ENCODE data around the gene SKOR1. TPM values are rescaled to one million over a fixed set of nuclear protein-coding genes. Genes with fewer than 3 reads are reported as not detected.

Gene SKOR1
- total and polyA plus RNA-seq, 3 experiments from 2014 or later, result 0.06 to 0.16 (median 0.15) TPM

- no peak for DNase-seq
- Mint-ChIP-seq H3K4me3 (peak overlapping the region; percentile 77 to 86 (median 83)), H3K36me3 (no peaks in the 10 kb centered on the region), H3K4me1 (peaks cover 32 to 64% (median 41%) of the 10 kb centered on the region in 3 donors), H3K27me3 (peaks cover 62 to 73% of the 10 kb centered on the region in 2 donors), H3K27ac (peak overlapping the region in 3 of 8 donors; percentile 35 to 84 (median 61)), H3K9me3 (peaks cover 0 to 2% (median 0%) of the 10 kb centered on the region in 5 donors)
- no peak overlapping the region for H3K4me3 ChIP-seq (ENCODE audit: low read length)
- ChIA-PET CTCF (interaction anchor here (0.6 to 1.9 kb wide), 2 partner anchors 13 to 44 kb away, joined by 3 to 6 read pairs; no protein-coding TSS in a partner anchor), POLR2A (interaction anchor here (0.6 kb wide), 1 partner anchor 13 kb away, joined by 3 read pairs; no protein-coding TSS in a partner anchor)
- no peak overlapping the region for H3K27ac ChIP-seq (ENCODE audit: low read depth, low read length)
- no peaks in the 10 kb centered on the region for H3K9me3 ChIP-seq (ENCODE audit: low read length)
- no peaks in the 10 kb centered on the region for H3K36me3 ChIP-seq (ENCODE audit: insufficient read depth, low read length)
- peaks cover 18% of the 10 kb centered on the region for H3K4me1 ChIP-seq (ENCODE audit: insufficient read depth, low read length)
- H3K27me3 ChIP-seq (ENCODE audit: insufficient read depth, low read length, poor library complexity, severe bottlenecking), result peaks cover 50% of the 10 kb centered on the region
Observed at GRCh38 chr15:67823314-67824196, 1.8 kb upstream of the SKOR1 start.

- Histone ChIP-seq H3K4me3 (ENCODE audit: low read length) (no peak overlapping the region), H3K4me1 (ENCODE audit: insufficient read depth, low read length) (peaks cover 21% of the 10 kb centered on the region), H3K27me3 (ENCODE audit: insufficient read depth, low read length, poor library complexity, severe bottlenecking) (peaks cover 51% of the 10 kb centered on the region), H3K27ac (ENCODE audit: low read depth, low read length) (no peak overlapping the region), H3K36me3 (ENCODE audit: insufficient read depth, low read length) (no peaks in the 10 kb centered on the region), H3K9me3 (ENCODE audit: low read length) (no peaks in the 10 kb centered on the region)
- Mint-ChIP-seq H3K4me3 (peak overlapping the region; percentile 77 to 86 (median 83)), H3K27me3 (peaks cover 66 to 77% of the 10 kb centered on the region in 2 donors), H3K4me1 (peaks cover 38 to 72% (median 49%) of the 10 kb centered on the region in 3 donors), H3K27ac (peak overlapping the region in 3 of 8 donors; percentile 7 to 84 (median 8)), H3K9me3 (peaks cover 0 to 2% (median 0%) of the 10 kb centered on the region in 5 donors), H3K36me3 (no peaks in the 10 kb centered on the region)
- CTCF ChIA-PET, result interaction anchor here (0.6 to 1.9 kb wide), 3 partner anchors 12 to 45 kb away, joined by 3 to 6 read pairs (median 3); no protein-coding TSS in a partner anchor
- POLR2A ChIA-PET, result interaction anchor here (0.6 kb wide), 1 partner anchor 12 kb away, joined by 3 read pairs; no protein-coding TSS in a partner anchor
- DNase-seq, result no peak
Observed at GRCh38 chr15:67824197-67824968, 926 bp upstream of the SKOR1 start.

GRCh38 chr15:67825881-67826716 lies 790 bp downstream of the SKOR1 start:
- peaks cover 40 to 75% (median 60%) of the 10 kb centered on the region in 3 donors for H3K4me1 Mint-ChIP-seq
- no peak for DNase-seq
- peaks cover 51% of the 10 kb centered on the region for H3K27me3 ChIP-seq (ENCODE audit: insufficient read depth, low read length, poor library complexity, severe bottlenecking)
- no peak overlapping the region for H3K27ac ChIP-seq (ENCODE audit: low read depth, low read length)
- no peaks in the 10 kb centered on the region for H3K36me3 ChIP-seq (ENCODE audit: insufficient read depth, low read length)
- H3K27me3 Mint-ChIP-seq, result peaks cover 61 to 74% of the 10 kb centered on the region in 2 donors
- H3K27ac Mint-ChIP-seq, result peak overlapping the region in 2 of 8 donors; percentile 64 to 75
- H3K9me3 Mint-ChIP-seq, result peaks cover 0 to 2% (median 0%) of the 10 kb centered on the region in 5 donors
- ChIA-PET POLR2A (interaction anchor here (1.3 kb wide), 1 partner anchor 41 kb away, joined by 5 read pairs; no protein-coding TSS in a partner anchor), CTCF (interaction anchor here (0.6 kb wide), 1 partner anchor 43 kb away, joined by 3 read pairs; no protein-coding TSS in a partner anchor)
- H3K4me1 ChIP-seq (ENCODE audit: insufficient read depth, low read length), result peaks cover 27% of the 10 kb centered on the region
- no peaks in the 10 kb centered on the region for H3K9me3 ChIP-seq (ENCODE audit: low read length)
- no peaks in the 10 kb centered on the region for H3K36me3 Mint-ChIP-seq
- peak overlapping the region in 6 of 7 donors; percentile 51 to 72 (median 56) for H3K4me3 Mint-ChIP-seq
- H3K4me3 ChIP-seq (ENCODE audit: low read length), result no peak overlapping the region

- no peaks in the 10 kb centered on the region for H3K36me3 ChIP-seq (ENCODE audit: insufficient read depth, low read length)
- CTCF ChIA-PET, result interaction anchor here (1.4 kb wide), 1 partner anchor 9 kb away, joined by 6 read pairs; no protein-coding TSS in a partner anchor
- H3K9me3 ChIP-seq (ENCODE audit: low read length), result no peaks in the 10 kb centered on the region
- peaks cover 27% of the 10 kb centered on the region for H3K4me1 ChIP-seq (ENCODE audit: insufficient read depth, low read length)
- POLR2A ChIA-PET, result interaction anchor here (1.3 kb wide), 1 partner anchor 42 kb away, joined by 5 read pairs; no protein-coding TSS in a partner anchor
- H3K27me3 Mint-ChIP-seq, result peaks cover 59 to 74% of the 10 kb centered on the region in 2 donors
- no peak for DNase-seq
- H3K4me3 Mint-ChIP-seq, result no peak overlapping the region
- H3K9me3 Mint-ChIP-seq, result peaks cover 0 to 2% (median 0%) of the 10 kb centered on the region in 5 donors
- H3K27me3 ChIP-seq (ENCODE audit: insufficient read depth, low read length, poor library complexity, severe bottlenecking), result peaks cover 52% of the 10 kb centered on the region
- H3K27ac Mint-ChIP-seq, result no peak overlapping the region
- no peak overlapping the region for H3K4me3 ChIP-seq (ENCODE audit: low read length)
- no peaks in the 10 kb centered on the region for H3K36me3 Mint-ChIP-seq
- peaks cover 34 to 70% (median 52%) of the 10 kb centered on the region in 3 donors for H3K4me1 Mint-ChIP-seq
- no peak overlapping the region for H3K27ac ChIP-seq (ENCODE audit: low read depth, low read length)
Observed at GRCh38 chr15:67826717-67827561, 1.6 kb downstream of the SKOR1 start.

- ChIA-PET CTCF (interaction anchor here (1.4 kb wide), 1 partner anchor 9 kb away, joined by 6 read pairs; no protein-coding TSS in a partner anchor), POLR2A (no interaction called here)
- H3K27ac Mint-ChIP-seq, result no peak overlapping the region
- Histone ChIP-seq H3K9me3 (ENCODE audit: low read length) (no peaks in the 10 kb centered on the region), H3K27me3 (ENCODE audit: insufficient read depth, low read length, poor library complexity, severe bottlenecking) (peaks cover 50% of the 10 kb centered on the region), H3K4me3 (ENCODE audit: low read length) (no peak overlapping the region), H3K27ac (ENCODE audit: low read depth, low read length) (no peak overlapping the region), H3K36me3 (ENCODE audit: insufficient read depth, low read length) (no peaks in the 10 kb centered on the region), H3K4me1 (ENCODE audit: insufficient read depth, low read length) (peaks cover 29% of the 10 kb centered on the region)
- peaks cover 29 to 67% (median 45%) of the 10 kb centered on the region in 3 donors for H3K4me1 Mint-ChIP-seq
- DNase-seq, result no peak
- no peak overlapping the region for H3K4me3 Mint-ChIP-seq
- H3K9me3 Mint-ChIP-seq, result peaks cover 0 to 2% (median 0%) of the 10 kb centered on the region in 5 donors
- H3K36me3 Mint-ChIP-seq, result no peaks in the 10 kb centered on the region
- peaks cover 57 to 74% of the 10 kb centered on the region in 2 donors for H3K27me3 Mint-ChIP-seq
Observed at GRCh38 chr15:67827562-67828277, 2.4 kb downstream of the SKOR1 start.

- POLR2A ChIA-PET, result no interaction called here
- peaks cover 62 to 78% of the 10 kb centered on the region in 2 donors for H3K27me3 Mint-ChIP-seq
- Histone ChIP-seq H3K27ac (ENCODE audit: low read depth, low read length) (no peak overlapping the region), H3K4me1 (ENCODE audit: insufficient read depth, low read length) (peaks cover 36% of the 10 kb centered on the region), H3K27me3 (ENCODE audit: insufficient read depth, low read length, poor library complexity, severe bottlenecking) (peaks cover 55% of the 10 kb centered on the region), H3K9me3 (ENCODE audit: low read length) (no peaks in the 10 kb centered on the region), H3K36me3 (ENCODE audit: insufficient read depth, low read length) (no peaks in the 10 kb centered on the region), H3K4me3 (ENCODE audit: low read length) (no peak overlapping the region)
- H3K36me3 Mint-ChIP-seq, result no peaks in the 10 kb centered on the region
- peak overlapping the region; percentile 25 to 65 (median 57) for H3K4me3 Mint-ChIP-seq
- H3K27ac Mint-ChIP-seq, result peak overlapping the region in 1 of 8 donors; percentile 67
- no peak for DNase-seq
- peaks cover 35 to 71% (median 50%) of the 10 kb centered on the region in 3 donors for H3K4me1 Mint-ChIP-seq
- H3K9me3 Mint-ChIP-seq, result peaks cover 0 to 2% (median 0%) of the 10 kb centered on the region in 5 donors
- CTCF ChIA-PET, result interaction anchor here (1.4 kb wide), 1 partner anchor 8 kb away, joined by 6 read pairs; no protein-coding TSS in a partner anchor
Observed at GRCh38 chr15:67828278-67828968, 3.1 kb downstream of the SKOR1 start.

All from CD8-positive, alpha-beta memory T cell (primary cell).